ENCODE measurements around the gene SLC52A3.
"Not testable (repeated sequence)": the region's sequence is repeated elsewhere in the genome, so short reads cannot be mapped to it uniquely, and the experiment has no call there.

SLC52A3 gene

GRCh38 chr20:726160-726559 is 42.1 kb downstream of the SLC52A3 start:
- H3K4me3 ChIP-seq (ENCODE audit: low read length), result no peak overlapping the region
- TF ChIP-seq, protein P1, sequence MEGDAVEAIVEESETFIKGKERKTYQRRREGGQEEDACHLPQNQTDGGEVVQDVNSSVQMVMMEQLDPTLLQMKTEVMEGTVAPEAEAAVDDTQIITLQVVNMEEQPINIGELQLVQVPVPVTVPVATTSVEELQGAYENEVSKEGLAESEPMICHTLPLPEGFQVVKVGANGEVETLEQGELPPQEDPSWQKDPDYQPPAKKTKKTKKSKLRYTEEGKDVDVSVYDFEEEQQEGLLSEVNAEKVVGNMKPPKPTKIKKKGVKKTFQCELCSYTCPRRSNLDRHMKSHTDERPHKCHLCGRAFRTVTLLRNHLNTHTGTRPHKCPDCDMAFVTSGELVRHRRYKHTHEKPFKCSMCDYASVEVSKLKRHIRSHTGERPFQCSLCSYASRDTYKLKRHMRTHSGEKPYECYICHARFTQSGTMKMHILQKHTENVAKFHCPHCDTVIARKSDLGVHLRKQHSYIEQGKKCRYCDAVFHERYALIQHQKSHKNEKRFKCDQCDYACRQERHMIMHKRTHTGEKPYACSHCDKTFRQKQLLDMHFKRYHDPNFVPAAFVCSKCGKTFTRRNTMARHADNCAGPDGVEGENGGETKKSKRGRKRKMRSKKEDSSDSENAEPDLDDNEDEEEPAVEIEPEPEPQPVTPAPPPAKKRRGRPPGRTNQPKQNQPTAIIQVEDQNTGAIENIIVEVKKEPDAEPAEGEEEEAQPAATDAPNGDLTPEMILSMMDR (conservative IDR thresholded peaks at IDR 0.05; ENCODE audit: low read depth, low read length), result no peak
- DNase-seq (ENCODE audit: low read depth), result no peak

DNA sequence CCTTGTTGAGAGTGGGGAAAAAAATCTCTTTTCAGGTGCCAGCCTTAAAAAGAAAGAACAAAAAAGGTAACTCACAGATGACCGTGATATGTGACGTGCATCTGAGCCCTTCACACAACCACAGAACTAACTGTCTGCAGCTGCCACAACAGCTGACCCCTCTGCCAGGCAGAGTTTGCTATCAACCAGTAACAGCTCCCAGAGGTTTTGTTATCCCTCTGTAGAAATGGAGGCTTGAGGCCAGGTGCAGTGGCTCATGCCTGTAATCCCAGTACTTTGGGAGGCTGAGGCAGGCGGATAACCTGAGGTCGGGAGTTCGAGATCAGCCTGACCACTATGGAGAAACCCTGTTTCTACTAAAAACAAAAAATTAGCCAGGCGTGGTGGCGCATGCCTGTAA is 42.8 kb downstream of the SLC52A3 start:
- H3K4me3 ChIP-seq (ENCODE audit: low read length), result no peak overlapping the region
- TF ChIP-seq, protein P1 (conservative IDR thresholded peaks at IDR 0.05; ENCODE audit: low read depth, low read length), result no peak
- DNase-seq (ENCODE audit: low read depth), result no peak

DNA sequence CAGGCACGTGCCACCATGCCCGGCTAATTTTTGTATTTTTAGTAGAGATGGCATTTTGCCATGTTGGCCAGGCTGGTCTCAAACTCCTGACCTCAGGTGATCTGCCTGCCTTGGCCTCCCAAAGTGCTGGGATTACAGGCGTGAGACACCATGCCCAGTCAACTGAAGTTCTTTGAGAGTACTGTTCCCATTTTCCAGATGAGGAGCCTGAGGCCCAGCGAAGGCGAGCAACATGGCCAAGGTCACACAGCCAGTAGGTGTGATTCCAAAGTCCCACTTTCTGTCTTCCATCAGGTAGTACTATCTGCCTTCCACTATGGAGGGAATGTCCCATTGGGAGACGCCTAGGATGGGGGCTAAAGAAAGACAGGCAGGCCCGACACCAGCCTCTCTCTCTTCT is 43.5 kb downstream of the SLC52A3 start:
- not testable (repeated sequence) for H3K4me3 ChIP-seq (ENCODE audit: low read length); DNase-seq (ENCODE audit: low read depth)

- TF ChIP-seq, protein P1 (conservative IDR thresholded peaks at IDR 0.05; ENCODE audit: low read depth, low read length), result no peak
- no peak for DNase-seq (ENCODE audit: low read depth)
- no peak overlapping the region for H3K4me3 ChIP-seq (ENCODE audit: low read length)
These were observed 44.5 kb downstream of the SLC52A3 start for GRCh38 chr20:723756-724155.

GRCh38 chr20:722822-723644 is 45.3 kb downstream of the SLC52A3 start:
- TF ChIP-seq, protein P1 (conservative IDR thresholded peaks at IDR 0.05; ENCODE audit: low read depth, low read length), result no peak
- DNase-seq (ENCODE audit: low read depth), result no peak
- H3K4me3 ChIP-seq (ENCODE audit: low read length), result no peak overlapping the region

DNA sequence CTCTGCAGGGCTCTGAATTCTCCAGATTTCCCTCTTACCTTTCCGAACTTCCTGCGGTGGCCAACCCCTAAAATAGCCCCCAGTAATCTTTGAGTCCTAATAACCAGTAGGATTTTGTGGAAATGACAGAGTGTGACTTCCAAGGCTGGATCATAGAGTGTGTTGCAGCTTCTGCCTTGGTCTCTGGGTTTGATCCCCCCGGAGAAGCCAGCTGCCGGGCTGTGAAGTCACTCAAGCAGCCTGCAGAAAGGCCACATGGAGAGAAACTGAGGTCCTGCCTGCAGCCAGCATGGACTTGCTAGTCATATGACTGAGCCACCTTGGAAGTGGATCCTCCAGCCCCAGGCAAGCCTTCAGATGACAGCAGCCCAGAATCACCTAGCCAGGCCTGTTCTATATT is 46.4 kb downstream of the SLC52A3 start:
- DNase-seq (ENCODE audit: low read depth), result no peak
- TF ChIP-seq, protein P1 (conservative IDR thresholded peaks at IDR 0.05; ENCODE audit: low read depth, low read length), result no peak
- H3K4me3 ChIP-seq (ENCODE audit: low read length), result no peak overlapping the region

DNA sequence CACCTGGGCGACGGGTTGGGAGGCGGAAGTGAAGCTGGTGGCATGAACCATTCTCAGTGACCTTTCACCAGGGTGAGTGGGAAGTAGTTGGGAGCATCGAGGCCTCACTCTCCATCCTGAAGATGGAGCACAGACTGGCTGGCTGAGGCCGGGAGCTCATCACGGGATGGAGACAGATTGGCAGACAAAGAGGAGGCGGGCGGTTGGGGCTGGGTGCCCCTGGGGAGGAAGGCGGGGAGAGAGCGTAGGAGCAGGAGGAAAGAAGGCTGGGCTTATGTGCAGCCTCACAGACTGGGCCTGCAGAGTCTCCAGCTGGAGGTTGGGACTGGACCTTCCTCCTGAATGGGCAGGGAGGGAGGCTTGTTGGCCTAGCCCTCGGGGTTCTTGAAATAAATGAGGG is 48.5 kb downstream of the SLC52A3 start:
- no peak overlapping the region for H3K4me3 ChIP-seq (ENCODE audit: low read length)
- TF ChIP-seq, protein P1 (conservative IDR thresholded peaks at IDR 0.05; ENCODE audit: low read depth, low read length), result no peak
- DNase-seq (ENCODE audit: low read depth), result no peak

Data from retinal pigment epithelial cell (primary cell).